Neural progenitor cell (in vitro differentiated cells): ENCODE measurements around the gene BSN. TPM values are rescaled to one million over a fixed set of nuclear protein-coding genes. Genes with fewer than 3 reads are reported as not detected.

Experiments used
- DNase-seq: peaks from one replicate; pipeline ENCODE4 v3.0.0-alpha.2; 2016; ENCODE audit warnings: low spot score
- H2AFZ ChIP-seq: fragments of 200-600 bp; sonication (generic); replicated peaks from 2 replicates; pipeline ENCODE4 v1.6.1; 2016; ENCODE audit warnings: antibody characterized with exemption
- H3F3A ChIP-seq: fragments of 200-600 bp; sonication (generic); 2 replicates; pipeline ENCODE4 v1.6.1; 2016; ENCODE audit warnings: antibody characterized with exemption, low read depth
- H3K27ac ChIP-seq: fragments of 200-600 bp; sonication (generic); 2 replicates; pipeline ENCODE4 v1.5.1; 2016; ENCODE audit warnings: mild to moderate bottlenecking
- H3K27me3 ChIP-seq: fragments of 200-600 bp; sonication (generic); 2 replicates; pipeline ENCODE4 v1.6.1; 2016; ENCODE audit warnings: mild to moderate bottlenecking, moderate library complexity
- H3K36me3 ChIP-seq: fragments of 200-600 bp; sonication (generic); 2 replicates; pipeline ENCODE4 v1.5.1; 2016
- H3K4me1 ChIP-seq: fragments of 200-600 bp; sonication (generic); 2 replicates; pipeline ENCODE4 v1.6.1; 2016; ENCODE audit warnings: mixed run types
- H3K4me2 ChIP-seq: fragments of 200-600 bp; sonication (generic); 2 replicates; pipeline ENCODE4 v1.6.1; 2016
- H3K4me3 ChIP-seq: fragments of 200-600 bp; sonication (generic); 2 replicates; pipeline ENCODE4 v1.5.1; 2016
- H3K79me2 ChIP-seq: fragments of 200-600 bp; sonication (generic); 2 replicates; pipeline ENCODE4 v1.6.1; 2016; ENCODE audit warnings: low read depth
- H3K9ac ChIP-seq: fragments of 200-600 bp; sonication (generic); 2 replicates; pipeline ENCODE4 v1.6.1; 2016
- H3K9me3 ChIP-seq: fragments of 200-600 bp; sonication (generic); 2 replicates; pipeline ENCODE4 v1.5.1; 2016; ENCODE audit warnings: low read depth
- H4K20me1 ChIP-seq: fragments of 200-600 bp; sonication (generic); 2 replicates; pipeline ENCODE4 v1.6.1; 2016; ENCODE audit warnings: low read depth
- H3K27ac Mint-ChIP-seq: 3 replicates; pipeline ENCODE4 v1.8.0; 2021; ENCODE audit warnings: mixed read lengths
- H3K27me3 Mint-ChIP-seq: 2 replicates; pipeline ENCODE4 v1.8.0; 2022; ENCODE audit warnings: low read depth, mild to moderate bottlenecking, inconsistent platforms, moderate library complexity, mixed read lengths; ENCODE audit not compliant: insufficient read depth
- H3K36me3 Mint-ChIP-seq: 3 replicates; pipeline ENCODE4 v1.8.0; 2021; ENCODE audit warnings: mixed read lengths
- H3K4me1 Mint-ChIP-seq: 3 replicates; pipeline ENCODE4 v1.8.0; 2021; ENCODE audit warnings: mixed read lengths
- H3K4me3 Mint-ChIP-seq: 3 replicates; pipeline ENCODE4 v1.8.0; 2021; ENCODE audit warnings: mild to moderate bottlenecking, moderate library complexity, mixed read lengths
- H3K9me3 Mint-ChIP-seq: 3 replicates; pipeline ENCODE4 v1.8.0; 2020; ENCODE audit warnings: mixed read lengths
- EZH2 ChIP-seq: fragments of 200-600 bp; sonication (generic); IDR thresholded peaks from 2 replicates; pipeline ENCODE4 v1.6.1; 2017; ENCODE audit warnings: antibody characterized with exemption, mild to moderate bottlenecking, moderate library complexity
- EZH2phosphoT487 ChIP-seq: fragments of 200-600 bp; sonication (generic); IDR thresholded peaks from 2 replicates; pipeline ENCODE4 v1.6.1; 2017; ENCODE audit warnings: antibody characterized with exemption
- total RNA-seq: library from RNA; depleted of rRNA; stranded (reverse); fragments of >200 nt; gene quantifications from 2 replicates; pipeline ENCODE4 v1.2.3, GENCODE V29; 2015; ENCODE audit warnings: low replicate concordance
- TF ChIP-seq, protein P1 (sequence below): fragments of 200-600 bp; sonication (generic); IDR thresholded peaks from 2 replicates; pipeline ENCODE4 v1.5.1; 2017; ENCODE audit warnings: antibody characterized with exemption, mild to moderate bottlenecking

BSN gene
- total RNA-seq, 1 donor from 2014 or later, result 0.17 TPM

DNA sequence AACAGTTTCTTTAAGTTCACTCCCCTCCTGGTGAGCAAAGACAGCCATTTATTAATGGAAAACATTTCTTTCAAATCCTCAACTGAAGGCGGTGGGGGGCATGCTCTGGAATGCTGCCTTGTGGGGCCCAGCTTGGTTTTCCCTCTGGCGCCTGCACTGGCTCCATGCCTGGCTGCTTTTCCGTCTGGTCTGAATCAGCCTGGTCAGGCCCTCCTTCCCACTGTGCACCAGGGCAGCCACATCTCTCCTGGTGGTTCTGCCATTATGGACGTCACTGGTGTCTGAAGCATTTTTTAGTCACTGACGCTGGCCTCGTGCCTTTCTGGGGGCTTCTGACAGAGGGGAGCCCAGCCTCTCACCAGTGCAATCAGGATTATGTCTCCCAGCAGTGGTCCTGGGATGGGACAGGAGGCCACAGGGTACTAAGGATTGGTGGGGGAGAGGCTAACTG is 62.2 kb downstream of the BSN start:
- H3K27ac Mint-ChIP-seq, result peak overlapping the region; percentile 99
- Histone ChIP-seq H3K4me1 (peaks cover 11% of the 10 kb centered on the region), H3K9ac (no peak overlapping the region), H3K27me3 (no peaks in the 10 kb centered on the region), H3K9me3 (no peaks in the 10 kb centered on the region), H3K4me3 (no peak overlapping the region), H3K79me2 (no peaks in the 10 kb centered on the region), H4K20me1 (no peaks in the 10 kb centered on the region), H3K4me2 (peak overlapping the region; percentile 21), H3K36me3 (no peaks in the 10 kb centered on the region), H3F3A (peaks cover 11% of the 10 kb centered on the region), H2AFZ (peak overlapping the region; percentile 68), H3K27ac (peak overlapping the region; percentile 25)
- peaks cover 17% of the 10 kb centered on the region for H3K9me3 Mint-ChIP-seq
- peak; percentile 32 for DNase-seq
- H3K27me3 Mint-ChIP-seq, result peaks cover 3% of the 10 kb centered on the region
- TF ChIP-seq EZH2 (no peak), EZH2phosphoT487 (no peak)
- TF ChIP-seq, protein P1, sequence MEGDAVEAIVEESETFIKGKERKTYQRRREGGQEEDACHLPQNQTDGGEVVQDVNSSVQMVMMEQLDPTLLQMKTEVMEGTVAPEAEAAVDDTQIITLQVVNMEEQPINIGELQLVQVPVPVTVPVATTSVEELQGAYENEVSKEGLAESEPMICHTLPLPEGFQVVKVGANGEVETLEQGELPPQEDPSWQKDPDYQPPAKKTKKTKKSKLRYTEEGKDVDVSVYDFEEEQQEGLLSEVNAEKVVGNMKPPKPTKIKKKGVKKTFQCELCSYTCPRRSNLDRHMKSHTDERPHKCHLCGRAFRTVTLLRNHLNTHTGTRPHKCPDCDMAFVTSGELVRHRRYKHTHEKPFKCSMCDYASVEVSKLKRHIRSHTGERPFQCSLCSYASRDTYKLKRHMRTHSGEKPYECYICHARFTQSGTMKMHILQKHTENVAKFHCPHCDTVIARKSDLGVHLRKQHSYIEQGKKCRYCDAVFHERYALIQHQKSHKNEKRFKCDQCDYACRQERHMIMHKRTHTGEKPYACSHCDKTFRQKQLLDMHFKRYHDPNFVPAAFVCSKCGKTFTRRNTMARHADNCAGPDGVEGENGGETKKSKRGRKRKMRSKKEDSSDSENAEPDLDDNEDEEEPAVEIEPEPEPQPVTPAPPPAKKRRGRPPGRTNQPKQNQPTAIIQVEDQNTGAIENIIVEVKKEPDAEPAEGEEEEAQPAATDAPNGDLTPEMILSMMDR, result no peak
- peaks cover 10% of the 10 kb centered on the region for H3K36me3 Mint-ChIP-seq
- H3K4me3 Mint-ChIP-seq, result peak overlapping the region; percentile 60
- H3K4me1 Mint-ChIP-seq, result peaks cover 38% of the 10 kb centered on the region

DNA sequence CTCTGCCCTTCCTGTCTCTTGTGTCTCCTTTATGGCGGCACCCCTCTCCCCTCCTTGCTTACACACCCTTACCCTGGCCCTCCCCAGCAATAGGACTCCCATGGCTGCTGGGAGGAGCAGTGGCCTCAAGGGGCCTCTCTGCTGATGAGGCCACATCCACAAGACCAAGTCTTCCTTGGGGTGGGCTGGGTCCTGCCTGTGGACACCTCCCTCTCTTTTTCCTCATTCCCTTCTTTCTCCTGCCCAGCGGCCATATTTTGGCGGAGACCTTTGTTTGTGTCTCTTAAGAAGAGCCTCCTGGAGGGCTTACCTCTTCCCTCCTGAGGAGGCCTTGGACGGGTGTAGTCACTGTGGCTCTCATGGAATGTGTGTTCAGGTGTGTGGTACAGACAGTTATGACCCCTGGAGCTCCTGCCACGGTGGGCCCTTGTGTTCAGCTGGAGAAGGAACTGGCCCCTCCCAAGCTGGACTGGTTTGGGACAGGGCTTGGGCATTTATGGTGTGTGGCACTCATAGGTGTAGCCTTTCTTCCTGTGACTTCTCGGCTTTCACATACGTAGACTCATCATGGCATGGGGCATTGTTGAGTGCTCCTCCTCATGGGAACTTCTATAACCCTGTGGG is 63.2 kb downstream of the BSN start:
- H3K27ac Mint-ChIP-seq, result peak overlapping the region; percentile 35
- Histone ChIP-seq H3K36me3 (no peaks in the 10 kb centered on the region), H3K27me3 (no peaks in the 10 kb centered on the region), H3K27ac (no peak overlapping the region), H3K9ac (no peak overlapping the region), H3K4me1 (peaks cover 11% of the 10 kb centered on the region), H4K20me1 (no peaks in the 10 kb centered on the region), H3F3A (peaks cover 11% of the 10 kb centered on the region), H3K4me2 (no peak overlapping the region), H3K79me2 (no peaks in the 10 kb centered on the region), H3K4me3 (no peak overlapping the region), H3K9me3 (no peaks in the 10 kb centered on the region), H2AFZ (no peak overlapping the region)
- H3K36me3 Mint-ChIP-seq, result peaks cover 7% of the 10 kb centered on the region
- peaks cover 38% of the 10 kb centered on the region for H3K4me1 Mint-ChIP-seq
- peaks cover 3% of the 10 kb centered on the region for H3K27me3 Mint-ChIP-seq
- TF ChIP-seq EZH2 (no peak), EZH2phosphoT487 (no peak)
- TF ChIP-seq, protein P1, result no peak
- H3K9me3 Mint-ChIP-seq, result peaks cover 12% of the 10 kb centered on the region
- DNase-seq, result no peak
- H3K4me3 Mint-ChIP-seq, result no peak overlapping the region

DNA sequence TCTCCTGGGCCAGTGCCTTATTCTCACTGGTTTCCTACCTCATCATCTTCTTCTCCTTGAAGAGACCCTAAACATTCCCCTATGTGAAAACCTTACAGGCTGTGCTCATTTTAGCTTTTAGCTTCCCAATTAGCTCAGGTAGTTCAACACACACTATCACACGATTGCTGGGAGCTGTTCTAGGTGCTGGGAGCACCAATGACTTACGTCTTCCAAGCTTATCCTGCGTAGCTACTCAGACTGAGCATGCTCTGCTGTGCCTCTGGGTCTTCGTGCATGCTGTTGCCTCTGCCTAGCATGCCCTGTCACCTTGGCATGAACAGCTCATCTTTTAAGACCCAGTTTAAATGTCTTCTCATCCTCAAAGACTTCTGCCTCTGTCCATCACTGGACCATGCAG is 64.1 kb downstream of the BSN start:
- H3F3A ChIP-seq, result peaks cover 11% of the 10 kb centered on the region
- Mint-ChIP-seq H3K4me1 (peaks cover 38% of the 10 kb centered on the region), H3K27me3 (peaks cover 3% of the 10 kb centered on the region), H3K4me3 (no peak overlapping the region), H3K9me3 (peaks cover 5% of the 10 kb centered on the region), H3K36me3 (peaks cover 2% of the 10 kb centered on the region), H3K27ac (no peak overlapping the region)
- no peaks in the 10 kb centered on the region for H3K79me2 ChIP-seq
- no peak overlapping the region for H3K4me2 ChIP-seq
- no peaks in the 10 kb centered on the region for H3K27me3 ChIP-seq
- H3K9me3 ChIP-seq, result no peaks in the 10 kb centered on the region
- H3K4me3 ChIP-seq, result no peak overlapping the region
- H2AFZ ChIP-seq, result no peak overlapping the region
- no peaks in the 10 kb centered on the region for H3K36me3 ChIP-seq
- no peak overlapping the region for H3K27ac ChIP-seq
- peak; percentile 20 for DNase-seq
- H3K9ac ChIP-seq, result no peak overlapping the region
- no peaks in the 10 kb centered on the region for H4K20me1 ChIP-seq
- TF ChIP-seq EZH2phosphoT487 (no peak), EZH2 (no peak)
- TF ChIP-seq, protein P1, result no peak
- H3K4me1 ChIP-seq, result peaks cover 11% of the 10 kb centered on the region
